Sigmoid colon (tissue), 7 donors: Measurements from ENCODE around the gene SPEF2. TPM values are rescaled to one million over a fixed set of nuclear protein-coding genes. Genes with fewer than 3 reads are reported as not detected.

Experiments
- DNase-seq: peaks from one replicate; pipeline ENCODE4 v3.0.0-alpha.2; 2019
- H3K27ac ChIP-seq, 4 donors: fragments of 200-600 bp; sonication (generic); one replicate each; pipeline ENCODE4 v1.5.1; 2016 to 2019; ENCODE audit warnings: mild to moderate bottlenecking in 1 of 4
- H3K27me3 ChIP-seq, 3 donors: fragments of 200-600 bp; sonication (generic); one replicate each; pipeline ENCODE4 v1.5.1; 2019; ENCODE audit warnings: mild to moderate bottlenecking in 1 of 3
- H3K36me3 ChIP-seq, 4 donors: fragments of 200-600 bp; sonication (generic); one replicate each; pipeline ENCODE4 v1.5.1; 2016 to 2019
- H3K4me1 ChIP-seq, 4 donors: fragments of 200-600 bp; sonication (generic); one replicate each; pipeline ENCODE4 v1.5.1; 2017 to 2019
- H3K4me3 ChIP-seq, 4 donors: fragments of 200-600 bp; sonication (generic); one replicate each; pipeline ENCODE4 v1.5.1; 2017 to 2019; ENCODE audit warnings: mild to moderate bottlenecking in 2 of 4, moderate library complexity in 1 of 4
- H3K9me3 ChIP-seq, 4 donors: fragments of 200-600 bp in 3 of 4; sonication (generic) in 3 of 4; one replicate each; pipeline versions ENCODE4 v1.5.1 to v1.6.1; 2013 to 2019
- CTCF ChIP-seq, 4 experiments: fragments of 450-650 bp in 3 of 4; fragments of 200-600 bp in 1 of 4; IDR thresholded peaks; one replicate each; pipeline ENCODE4 v1.5.1; 2016 to 2019; ENCODE audit warnings: antibody characterized with exemption in 4 of 4, mild to moderate bottlenecking in 3 of 4, moderate library complexity in 2 of 4
- EP300 ChIP-seq, 4 donors: sonication (generic); formaldehyde crosslinking; IDR thresholded peaks; one replicate each; pipeline ENCODE4 v1.6.1; 2017; ENCODE audit warnings: antibody characterized with exemption in 4 of 4
- POLR2A ChIP-seq, 2 donors: fragments of 450-650 bp; IDR thresholded peaks; one replicate each; pipeline ENCODE4 v1.6.1; 2016; ENCODE audit warnings: antibody characterized with exemption in 2 of 2, mild to moderate bottlenecking in 2 of 2, moderate library complexity in 2 of 2
- POLR2AphosphoS5 ChIP-seq, 4 donors: sonication (generic); formaldehyde crosslinking; IDR thresholded peaks; one replicate each; pipeline ENCODE4 v1.6.1; 2017; ENCODE audit warnings: antibody characterized with exemption in 4 of 4
- WGBS, 2 donors: extraction: QIAGEN DNeasy Blood & Tissue Kit; methylation state at CpG; one replicate each; pipeline ENCODE4 v1.1.7; 2013; 5-methylcytosine and 5-hydroxymethylcytosine counted together
- intact Hi-C: fragments of 100-400 bp; cut with DNase I; formaldehyde crosslinking; loops from one replicate; pipeline ENCODE4 v1.15.1; 2023
- polyA plus RNA-seq, 3 donors: library from polyadenylated mRNA; stranded (reverse); fragments of 200-250 nt; gene quantifications; one replicate each; pipeline ENCODE4 v1.2.3, GENCODE V29; 2013
- total RNA-seq, 4 donors: library from RNA; depleted of rRNA; stranded (reverse); fragments of >200 nt; gene quantifications; one replicate each; pipeline ENCODE4 v1.1.0, GENCODE V29; 2016
- donor health status: healthy with polysubstance abuse.
- donor health status: Bipolar disorder and iron deficiency.
- donor health status: healthy.

The SPEF2 gene
- total and polyA plus RNA-seq, 7 donors = 0.92 to 5.5 (median 3.6) TPM

- H3K36me3 ChIP-seq = no peaks in the 10 kb centered on the region
- TF ChIP-seq EP300 (IDR thresholded peaks at IDR 0.05) (no peak), POLR2A (IDR thresholded peaks at IDR 0.05) (no peak), POLR2AphosphoS5 (IDR thresholded peaks at IDR 0.05) (no peak), CTCF (IDR thresholded peaks at IDR 0.05) (no peak)
- H3K27me3 ChIP-seq = no peaks in the 10 kb centered on the region
- H3K4me1 ChIP-seq = no peaks in the 10 kb centered on the region
- no peak overlapping the region for H3K4me3 ChIP-seq
- no peaks in the 10 kb centered on the region for H3K9me3 ChIP-seq
- WGBS, 2 donors = 93 to 95% methylated on average over 8 of the region's 8 CpGs
- H3K27ac ChIP-seq = no peak overlapping the region
- DNase-seq = no peak
- intact Hi-C loops = no loop called here
Observed at GRCh38 chr5:35745193-35745592, 127.5 kb downstream of the SPEF2 start.

GRCh38 chr5:35745660-35746059, 128.0 kb downstream of the SPEF2 start:
- intact Hi-C loops = no loop called here
- H3K36me3 ChIP-seq = no peaks in the 10 kb centered on the region

GRCh38 chr5:35752012-35752411, 134.3 kb downstream of the SPEF2 start:
- H3K36me3 ChIP-seq = no peaks in the 10 kb centered on the region
- TF ChIP-seq CTCF (IDR thresholded peaks at IDR 0.05) = no peak
- no peak for TF ChIP-seq POLR2AphosphoS5 (IDR thresholded peaks at IDR 0.05)
- TF ChIP-seq POLR2A (IDR thresholded peaks at IDR 0.05) = no peak
- TF ChIP-seq EP300 (IDR thresholded peaks at IDR 0.05) = no peak
- WGBS, 2 donors = 94 to 95% methylated on average over 6 of the region's 6 CpGs
- H3K4me3 ChIP-seq = no peak overlapping the region
- H3K4me1 ChIP-seq = no peaks in the 10 kb centered on the region
- no peak overlapping the region for H3K27ac ChIP-seq
- H3K9me3 ChIP-seq = no peaks in the 10 kb centered on the region
- intact Hi-C loops = no loop called here
- H3K27me3 ChIP-seq = no peaks in the 10 kb centered on the region
- no peak for DNase-seq

More at GRCh38 chr5:35745660-35746059, 128.0 kb downstream of the SPEF2 start:
- 84 to 91% methylated on average over 3 of the region's 3 CpGs for WGBS, 2 donors
- H3K27ac ChIP-seq = no peak overlapping the region
- no peak overlapping the region for H3K4me3 ChIP-seq
- TF ChIP-seq POLR2A (IDR thresholded peaks at IDR 0.05) (no peak), EP300 (IDR thresholded peaks at IDR 0.05) (no peak), POLR2AphosphoS5 (IDR thresholded peaks at IDR 0.05) (no peak), CTCF (IDR thresholded peaks at IDR 0.05) (no peak)
- H3K27me3 ChIP-seq = no peaks in the 10 kb centered on the region
- no peaks in the 10 kb centered on the region for H3K4me1 ChIP-seq
- no peaks in the 10 kb centered on the region for H3K9me3 ChIP-seq
- DNase-seq = no peak

GRCh38 chr5:35753500-35753899, 135.8 kb downstream of the SPEF2 start:
- DNase-seq = no peak
- H3K4me3 ChIP-seq = no peak overlapping the region
- H3K27me3 ChIP-seq = no peaks in the 10 kb centered on the region
- no peaks in the 10 kb centered on the region for H3K36me3 ChIP-seq
- TF ChIP-seq POLR2AphosphoS5 (IDR thresholded peaks at IDR 0.05) (no peak), EP300 (IDR thresholded peaks at IDR 0.05) (no peak)
- no peak overlapping the region for H3K27ac ChIP-seq
- 91 to 94% methylated on average over 5 of the region's 5 CpGs for WGBS, 2 donors
- H3K9me3 ChIP-seq = no peaks in the 10 kb centered on the region
- intact Hi-C loops = no loop called here
- no peaks in the 10 kb centered on the region for H3K4me1 ChIP-seq

- Histone ChIP-seq H3K4me1 (no peaks in the 10 kb centered on the region), H3K36me3 (no peaks in the 10 kb centered on the region), H3K9me3 (no peaks in the 10 kb centered on the region), H3K27ac (no peak overlapping the region), H3K27me3 (no peaks in the 10 kb centered on the region), H3K4me3 (no peak overlapping the region)
- DNase-seq = no peak
- WGBS, 2 donors = 58 to 69% methylated on average over 1 of the region's 1 CpG
- intact Hi-C loops = no loop called here
- no peak for TF ChIP-seq POLR2A (IDR thresholded peaks at IDR 0.05)
- TF ChIP-seq CTCF (IDR thresholded peaks at IDR 0.05) = no peak
- TF ChIP-seq POLR2AphosphoS5 (IDR thresholded peaks at IDR 0.05) = no peak
- no peak for TF ChIP-seq EP300 (IDR thresholded peaks at IDR 0.05)
Observed at GRCh38 chr5:35754481-35754880, 136.8 kb downstream of the SPEF2 start.
